NT2/D1 (cell line): ENCODE results near the gene TOX3.

ENCODE experiments used
- SUZ12 ChIP-seq: IDR thresholded peaks from 2 replicates; pipeline ENCODE4 v1.6.1; 2011; ENCODE audit not compliant: insufficient read length, insufficient read depth; ENCODE audit errors: extremely low read depth
- YY1 ChIP-seq: IDR thresholded peaks from 2 replicates; pipeline ENCODE4 v1.6.1; 2011; ENCODE audit not compliant: insufficient read length, insufficient read depth
- ZNF274 ChIP-seq: IDR thresholded peaks from 2 replicates; pipeline ENCODE4 v1.6.1; 2011; ENCODE audit warnings: mild to moderate bottlenecking, low read depth, low read length

- TF ChIP-seq SUZ12 (no peak), YY1 (no peak), ZNF274 (no peak)
These were observed 22.8 kb upstream of the TOX3 start for GRCh38 chr16:52569701-52570100.
